Measurements from ENCODE around the gene PAPOLG. TPM values are rescaled to one million over a fixed set of nuclear protein-coding genes. Genes with fewer than 3 reads are reported as not detected.

PAPOLG gene
- total and polyA plus RNA-seq, 2 experiments from 2014 or later, result 8.6 to 13.6 TPM

DNA sequence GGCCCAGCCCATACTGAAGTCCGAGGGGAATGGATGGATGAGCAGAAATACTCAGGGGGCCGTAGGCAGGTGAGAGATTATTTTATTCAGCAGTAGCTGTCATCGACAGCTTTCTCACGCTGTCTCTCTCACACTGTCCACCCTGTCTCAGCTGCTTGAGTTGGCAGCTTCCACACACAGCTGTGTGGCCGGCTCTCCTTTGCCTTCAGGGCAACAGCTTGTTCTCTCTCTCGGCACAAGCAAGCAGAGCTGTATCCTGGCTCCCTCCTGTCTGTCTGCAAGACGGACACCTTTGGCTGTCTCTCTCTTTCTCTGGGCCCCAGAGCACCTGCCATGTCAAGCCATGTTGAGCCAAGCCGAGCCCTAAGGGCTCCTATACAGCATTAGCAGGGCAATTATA, 9.8 kb upstream of the PAPOLG start:
- H3K36me3 ChIP-seq, result no peaks in the 10 kb centered on the region
- H3K9me3 ChIP-seq (ENCODE audit: low read depth), result no peaks in the 10 kb centered on the region
- DNase-seq (ENCODE audit: low read depth in 1 of 2, low spot score in 1 of 2), result no peak
- H3K4me3 ChIP-seq, result no peak overlapping the region
- no peak overlapping the region for H3K27ac ChIP-seq
- TF ChIP-seq, protein P1, sequence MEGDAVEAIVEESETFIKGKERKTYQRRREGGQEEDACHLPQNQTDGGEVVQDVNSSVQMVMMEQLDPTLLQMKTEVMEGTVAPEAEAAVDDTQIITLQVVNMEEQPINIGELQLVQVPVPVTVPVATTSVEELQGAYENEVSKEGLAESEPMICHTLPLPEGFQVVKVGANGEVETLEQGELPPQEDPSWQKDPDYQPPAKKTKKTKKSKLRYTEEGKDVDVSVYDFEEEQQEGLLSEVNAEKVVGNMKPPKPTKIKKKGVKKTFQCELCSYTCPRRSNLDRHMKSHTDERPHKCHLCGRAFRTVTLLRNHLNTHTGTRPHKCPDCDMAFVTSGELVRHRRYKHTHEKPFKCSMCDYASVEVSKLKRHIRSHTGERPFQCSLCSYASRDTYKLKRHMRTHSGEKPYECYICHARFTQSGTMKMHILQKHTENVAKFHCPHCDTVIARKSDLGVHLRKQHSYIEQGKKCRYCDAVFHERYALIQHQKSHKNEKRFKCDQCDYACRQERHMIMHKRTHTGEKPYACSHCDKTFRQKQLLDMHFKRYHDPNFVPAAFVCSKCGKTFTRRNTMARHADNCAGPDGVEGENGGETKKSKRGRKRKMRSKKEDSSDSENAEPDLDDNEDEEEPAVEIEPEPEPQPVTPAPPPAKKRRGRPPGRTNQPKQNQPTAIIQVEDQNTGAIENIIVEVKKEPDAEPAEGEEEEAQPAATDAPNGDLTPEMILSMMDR (IDR thresholded peaks at IDR 0.05; ENCODE audit: low read depth, low read length), result no peak
- no peaks in the 10 kb centered on the region for H3K27me3 ChIP-seq
- H3K4me1 ChIP-seq (ENCODE audit: low read depth), result no peaks in the 10 kb centered on the region

DNA sequence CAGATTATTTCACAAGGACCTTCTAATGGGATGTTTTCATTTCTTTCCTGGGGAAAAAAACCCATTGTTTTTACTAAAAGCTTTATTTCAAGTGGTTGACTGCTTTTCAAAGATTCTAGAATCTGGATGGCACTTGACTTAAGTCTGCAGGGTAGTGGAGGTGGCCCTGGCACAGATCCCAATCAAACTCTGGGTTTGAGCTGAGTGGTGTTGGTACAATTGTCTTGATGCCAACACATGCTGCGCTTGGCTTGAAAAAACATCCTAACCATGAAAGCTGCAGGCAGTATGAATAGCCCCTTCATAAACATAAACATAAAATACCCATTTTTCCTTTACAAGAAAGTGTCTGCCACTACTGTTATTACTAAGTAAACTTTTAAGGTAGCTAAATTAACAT, 3.6 kb downstream of the PAPOLG start:
- TF ChIP-seq, protein P1 (IDR thresholded peaks at IDR 0.05; ENCODE audit: low read depth, low read length), result no peak
- DNase-seq (ENCODE audit: low read depth in 1 of 2, low spot score in 1 of 2), result no peak
- Histone ChIP-seq H3K9me3 (ENCODE audit: low read depth) (no peaks in the 10 kb centered on the region), H3K4me3 (no peak overlapping the region), H3K36me3 (peaks cover 43% of the 10 kb centered on the region), H3K27me3 (no peaks in the 10 kb centered on the region), H3K4me1 (ENCODE audit: low read depth) (peaks cover 10% of the 10 kb centered on the region), H3K27ac (no peak overlapping the region)

DNA sequence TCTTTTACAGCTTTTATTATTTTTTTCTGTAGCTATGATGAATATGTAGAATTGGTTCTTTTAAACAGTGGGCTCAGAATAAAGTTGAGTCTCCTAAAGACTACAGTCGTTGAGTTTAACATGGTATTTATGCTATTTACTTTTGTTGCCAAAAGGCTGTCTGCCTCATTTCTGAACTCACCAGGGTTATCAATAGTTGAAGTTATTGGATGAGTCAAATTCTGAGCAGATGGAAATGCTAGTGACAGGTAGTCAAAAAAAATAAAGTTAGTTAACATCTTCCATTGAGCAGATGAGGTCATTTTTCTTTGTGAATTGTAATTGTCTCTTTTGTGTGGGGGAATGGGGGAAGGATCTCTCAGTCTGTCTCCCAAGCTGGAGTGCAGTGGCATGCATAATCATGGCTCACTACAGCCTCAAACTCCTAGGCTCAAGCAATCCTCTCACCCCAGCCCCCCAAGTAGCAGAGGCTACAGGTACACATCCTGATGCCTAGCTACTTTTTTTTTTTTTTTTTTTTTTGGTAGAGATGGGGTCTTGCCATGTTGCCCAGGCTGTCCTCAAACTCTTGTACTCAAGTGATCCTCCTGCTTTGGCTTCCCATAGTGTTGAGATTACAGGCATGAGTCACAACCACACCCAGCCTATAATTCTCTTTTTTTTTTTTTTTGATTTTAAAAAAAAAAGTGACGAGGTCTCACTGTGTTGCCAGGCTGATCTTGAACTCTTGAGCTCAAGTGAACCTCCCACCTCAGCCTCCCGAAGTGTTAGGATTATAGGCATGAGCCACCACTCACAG, 8.9 kb downstream of the PAPOLG start:
- Histone ChIP-seq H3K4me1 (ENCODE audit: low read depth) (no peaks in the 10 kb centered on the region), H3K27me3 (no peaks in the 10 kb centered on the region), H3K9me3 (ENCODE audit: low read depth) (no peaks in the 10 kb centered on the region), H3K36me3 (peaks cover 73% of the 10 kb centered on the region), H3K4me3 (no peak overlapping the region), H3K27ac (no peak overlapping the region)
- TF ChIP-seq, protein P1 (IDR thresholded peaks at IDR 0.05; ENCODE audit: low read depth, low read length), result no peak
- DNase-seq (ENCODE audit: low read depth in 1 of 2, low spot score in 1 of 2), result peak in 1 of 2 donors; percentile 12

DNA sequence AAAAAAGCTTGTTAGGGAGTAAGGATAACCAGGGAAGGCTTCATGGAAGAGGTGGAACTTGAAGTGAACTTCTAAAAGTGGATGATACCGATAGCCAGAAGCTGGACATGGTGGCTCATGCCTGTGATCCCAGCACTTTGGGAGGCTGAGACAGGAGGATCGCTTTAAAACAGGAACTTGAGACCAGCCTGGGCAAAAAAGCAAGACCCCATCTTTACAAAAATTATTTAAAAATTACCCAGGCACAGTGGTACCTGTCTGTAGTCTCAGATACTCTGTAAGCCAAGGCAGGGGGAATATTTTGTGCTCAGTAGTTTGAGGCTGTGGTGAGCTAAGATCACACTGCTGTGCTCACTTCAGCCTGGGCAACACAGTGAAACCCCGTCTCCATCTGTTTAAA, 10.2 kb downstream of the PAPOLG start:
- TF ChIP-seq, protein P1 (IDR thresholded peaks at IDR 0.05; ENCODE audit: low read depth, low read length), result no peak
- Histone ChIP-seq H3K36me3 (peaks cover 66% of the 10 kb centered on the region), H3K9me3 (ENCODE audit: low read depth) (no peaks in the 10 kb centered on the region), H3K4me1 (ENCODE audit: low read depth) (no peaks in the 10 kb centered on the region), H3K27ac (no peak overlapping the region), H3K4me3 (no peak overlapping the region), H3K27me3 (no peaks in the 10 kb centered on the region)
- DNase-seq (ENCODE audit: low read depth in 1 of 2, low spot score in 1 of 2), result no peak

DNA sequence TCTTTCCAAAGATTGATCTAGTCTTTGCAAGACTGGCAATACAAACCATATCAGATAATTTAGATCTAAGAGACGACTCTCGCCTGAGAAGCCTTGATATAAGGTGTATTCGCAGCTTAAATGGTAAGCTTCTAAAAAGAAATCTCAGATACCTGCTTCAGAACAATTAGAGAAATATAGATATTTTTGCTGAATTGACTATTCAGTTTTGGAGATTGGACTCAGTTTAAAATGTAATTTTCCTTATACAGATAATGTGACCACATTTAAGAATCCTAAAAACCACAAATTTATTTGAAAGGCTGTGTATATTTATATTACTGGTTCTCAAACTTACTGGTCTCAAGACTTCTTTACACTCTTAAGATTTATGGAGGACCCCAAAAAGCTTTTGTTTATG, 15.4 kb downstream of the PAPOLG start:
- Histone ChIP-seq H3K4me1 (ENCODE audit: low read depth) (no peaks in the 10 kb centered on the region), H3K36me3 (peaks cover 59% of the 10 kb centered on the region), H3K4me3 (no peak overlapping the region), H3K27me3 (no peaks in the 10 kb centered on the region), H3K27ac (no peak overlapping the region), H3K9me3 (ENCODE audit: low read depth) (no peaks in the 10 kb centered on the region)
- TF ChIP-seq, protein P1 (IDR thresholded peaks at IDR 0.05; ENCODE audit: low read depth, low read length), result no peak
- DNase-seq (ENCODE audit: low read depth in 1 of 2, low spot score in 1 of 2), result no peak

Data from cardiac muscle cell (in vitro differentiated cells and primary cell).